Naive thymus-derived CD4-positive, alpha-beta T cell (primary cell): Measurements from ENCODE around the gene KCNE2. TPM values are rescaled to one million over a fixed set of nuclear protein-coding genes. Genes with fewer than 3 reads are reported as not detected.
"Not testable (repeated sequence)": the region's sequence is repeated elsewhere in the genome, so short reads cannot be mapped to it uniquely, and the experiment has no call there.

ENCODE experiments used
- ATAC-seq: fragments of 150-1000 bp; cut with Tn5 transposase; 2 replicates; pipeline ENCODE4 v1.10.0; 2021; ENCODE audit warnings: mild to moderate bottlenecking, moderate library complexity
- CTCF ChIA-PET: fragments of 350-600 bp; sonication (Branson Sonifier 250); formaldehyde crosslinking; loops from one replicate; lab custom pipeline; 2021; ENCODE audit warnings: antibody characterized with exemption; lab: Charles Lee
- POLR2A ChIA-PET: fragments of 350-600 bp; sonication (Branson Sonifier 250); formaldehyde crosslinking; loops from one replicate; lab custom pipeline; 2021; ENCODE audit warnings: antibody characterized with exemption, inconsistent platforms; lab: Charles Lee
- DNase-seq, 9 donors: peaks; one replicate each; pipeline versions ENCODE4 v3.0.0 to v3.0.0-alpha.2; 2020 to 2022; ENCODE audit warnings: mixed read lengths in 1 of 9
- H3K27ac ChIP-seq: one replicate; pipeline ENCODE4 v1.7.0; 2013; ENCODE audit warnings: mild to moderate bottlenecking, low read depth, low read length, moderate library complexity
- H3K27me3 ChIP-seq, 2 donors: one replicate each; pipeline ENCODE4 v1.7.0; 2013; ENCODE audit warnings: low read length in 2 of 2, mild to moderate bottlenecking in 2 of 2, moderate library complexity in 2 of 2; ENCODE audit not compliant: control insufficient read depth in 2 of 2, insufficient read depth in 2 of 2
- H3K36me3 ChIP-seq, 3 experiments: 1 replicate in 2 of 3; 2 replicates in 1 of 3; pipeline ENCODE4 v1.7.0; 2013; ENCODE audit warnings: low read length in 3 of 3, mild to moderate bottlenecking in 3 of 3, moderate library complexity in 1 of 3; ENCODE audit not compliant: insufficient read depth in 3 of 3, control insufficient read depth in 2 of 3
- H3K4me1 ChIP-seq, 2 donors: one replicate each; pipeline ENCODE4 v1.7.0; 2013; ENCODE audit warnings: low read length in 2 of 2, mild to moderate bottlenecking in 2 of 2, moderate library complexity in 1 of 2; ENCODE audit not compliant: control insufficient read depth in 2 of 2, insufficient read depth in 2 of 2
- H3K4me3 ChIP-seq: 2 replicates; pipeline ENCODE4 v1.7.0; 2013; ENCODE audit warnings: mild to moderate bottlenecking, low read length
- H3K9me3 ChIP-seq, 3 experiments: 1 replicate in 2 of 3; 2 replicates in 1 of 3; pipeline ENCODE4 v1.7.0; 2013; ENCODE audit warnings: low read length in 3 of 3; ENCODE audit not compliant: control insufficient read depth in 2 of 3
- H3K27ac Mint-ChIP-seq, 9 donors: one replicate each; pipeline ENCODE4 v1.8.0; 2020 to 2022; ENCODE audit warnings: mixed read lengths in 9 of 9, mild to moderate bottlenecking in 8 of 9, moderate library complexity in 5 of 9, inconsistent platforms in 2 of 9
- H3K27me3 Mint-ChIP-seq, 5 donors: one replicate each; pipeline ENCODE4 v1.8.0; 2021 to 2022; ENCODE audit warnings: mixed read lengths in 5 of 5, mild to moderate bottlenecking in 1 of 5
- H3K36me3 Mint-ChIP-seq, 5 donors: one replicate each; pipeline ENCODE4 v1.8.0; 2020 to 2022; ENCODE audit warnings: mixed read lengths in 5 of 5, mild to moderate bottlenecking in 3 of 5, inconsistent platforms in 1 of 5
- H3K4me1 Mint-ChIP-seq, 7 donors: one replicate each; pipeline ENCODE4 v1.8.0; 2020 to 2022; ENCODE audit warnings: mixed read lengths in 7 of 7, mild to moderate bottlenecking in 3 of 7, inconsistent platforms in 1 of 7
- H3K4me3 Mint-ChIP-seq, 10 donors: one replicate each; pipeline ENCODE4 v1.8.0; 2020 to 2022; ENCODE audit warnings: mild to moderate bottlenecking in 10 of 10, mixed read lengths in 10 of 10, moderate library complexity in 6 of 10, inconsistent platforms in 2 of 10
- H3K9me3 Mint-ChIP-seq, 11 donors: one replicate each; pipeline ENCODE4 v1.8.0; 2020 to 2022; ENCODE audit warnings: mixed read lengths in 11 of 11, mild to moderate bottlenecking in 4 of 11, inconsistent platforms in 1 of 11, moderate library complexity in 1 of 11
- intact Hi-C, 2 donors: fragments of 100-400 bp; cut with micrococcal nuclease; formaldehyde crosslinking; loops; one replicate each; pipeline ENCODE4 v1.15.1; 2023
- polyA plus RNA-seq, 2 donors: library from polyadenylated mRNA; unstranded; fragments of 300-500 nt; fragmentation: Illumina TruSeq; gene quantifications; one replicate each; pipeline ENCODE4 v1.2.3, GENCODE V29; 2021
- total RNA-seq, 6 experiments: library from RNA in 5 of 6; stranded (reverse) in 5 of 6; gene quantifications; 1 replicate in 5 of 6; 2 replicates in 1 of 6; pipeline ENCODE4 v1.2.3 and lab custom pipeline; 2021 to 2026

Gene KCNE2
- total and polyA plus RNA-seq, 7 experiments from 2014 or later, result 0.51 TPM; not detected in 6

- peak; percentile 80 for ATAC-seq
- H3K4me3 Mint-ChIP-seq, H3K4me3 ChIP-seq, H3K27ac Mint-ChIP-seq, H3K36me3 ChIP-seq, H3K4me1 Mint-ChIP-seq, H3K27ac ChIP-seq, DNase-seq, H3K27me3 Mint-ChIP-seq, H3K36me3 Mint-ChIP-seq, H3K27me3 ChIP-seq, H3K9me3 Mint-ChIP-seq, POLR2A ChIA-PET, intact Hi-C loops, H3K4me1 ChIP-seq, H3K9me3 ChIP-seq, CTCF ChIA-PET: not testable (repeated sequence)
Measured at GRCh38 chr21:34375619-34375972, 11.8 kb downstream of the KCNE2 start.

- ATAC-seq, H3K27me3 ChIP-seq, H3K4me3 Mint-ChIP-seq, H3K4me1 ChIP-seq, H3K36me3 Mint-ChIP-seq, H3K27ac Mint-ChIP-seq, intact Hi-C loops, H3K27ac ChIP-seq, POLR2A ChIA-PET, DNase-seq, H3K4me1 Mint-ChIP-seq, H3K9me3 ChIP-seq, H3K9me3 Mint-ChIP-seq, H3K4me3 ChIP-seq, CTCF ChIA-PET, H3K27me3 Mint-ChIP-seq, H3K36me3 ChIP-seq: not testable (repeated sequence)
Measured at GRCh38 chr21:34383138-34383537, 19.3 kb downstream of the KCNE2 start.

- peak; percentile 20 for ATAC-seq
- intact Hi-C loops, H3K4me3 ChIP-seq, H3K9me3 ChIP-seq, H3K4me1 ChIP-seq, H3K27ac ChIP-seq, POLR2A ChIA-PET, H3K36me3 ChIP-seq, H3K36me3 Mint-ChIP-seq, DNase-seq, H3K4me1 Mint-ChIP-seq, H3K9me3 Mint-ChIP-seq, H3K27me3 Mint-ChIP-seq, H3K27ac Mint-ChIP-seq, H3K4me3 Mint-ChIP-seq, CTCF ChIA-PET, H3K27me3 ChIP-seq: not testable (repeated sequence)
Measured at GRCh38 chr21:34383724-34384415, 20.1 kb downstream of the KCNE2 start.

- H3K4me1 ChIP-seq, H3K36me3 Mint-ChIP-seq, intact Hi-C loops, H3K27ac ChIP-seq, H3K4me3 ChIP-seq, H3K36me3 ChIP-seq, POLR2A ChIA-PET, ATAC-seq, CTCF ChIA-PET, H3K4me3 Mint-ChIP-seq, DNase-seq, H3K9me3 Mint-ChIP-seq, H3K4me1 Mint-ChIP-seq, H3K27me3 Mint-ChIP-seq, H3K9me3 ChIP-seq, H3K27ac Mint-ChIP-seq, H3K27me3 ChIP-seq: not testable (repeated sequence)
Measured at GRCh38 chr21:34400522-34400921, 36.7 kb downstream of the KCNE2 start.

- ATAC-seq, H3K4me1 ChIP-seq, H3K27me3 ChIP-seq, H3K36me3 Mint-ChIP-seq, H3K36me3 ChIP-seq, POLR2A ChIA-PET, H3K27ac ChIP-seq, DNase-seq, intact Hi-C loops, CTCF ChIA-PET, H3K27me3 Mint-ChIP-seq, H3K27ac Mint-ChIP-seq, H3K4me3 Mint-ChIP-seq, H3K9me3 ChIP-seq, H3K4me3 ChIP-seq, H3K9me3 Mint-ChIP-seq, H3K4me1 Mint-ChIP-seq: not testable (repeated sequence)
Measured at GRCh38 chr21:34404742-34405141, 40.9 kb downstream of the KCNE2 start.

GRCh38 chr21:34405686-34406085 lies 41.9 kb downstream of the KCNE2 start:
- intact Hi-C loops, CTCF ChIA-PET, H3K36me3 Mint-ChIP-seq, H3K36me3 ChIP-seq, H3K4me1 ChIP-seq, DNase-seq, ATAC-seq, H3K9me3 Mint-ChIP-seq, H3K27me3 Mint-ChIP-seq, H3K27me3 ChIP-seq, H3K4me3 ChIP-seq, H3K9me3 ChIP-seq, H3K4me1 Mint-ChIP-seq, H3K4me3 Mint-ChIP-seq, H3K27ac ChIP-seq, POLR2A ChIA-PET, H3K27ac Mint-ChIP-seq: not testable (repeated sequence)

- H3K36me3 Mint-ChIP-seq, H3K4me3 ChIP-seq, intact Hi-C loops, H3K27ac Mint-ChIP-seq, H3K4me1 Mint-ChIP-seq, H3K4me1 ChIP-seq, H3K4me3 Mint-ChIP-seq, ATAC-seq, H3K27me3 ChIP-seq, H3K27me3 Mint-ChIP-seq, H3K36me3 ChIP-seq, H3K9me3 ChIP-seq, H3K9me3 Mint-ChIP-seq, CTCF ChIA-PET, DNase-seq, H3K27ac ChIP-seq, POLR2A ChIA-PET: not testable (repeated sequence)
Measured at GRCh38 chr21:34406102-34406501, 42.3 kb downstream of the KCNE2 start.
